ENCODE data around the gene ELP2. TPM values are rescaled to one million over a fixed set of nuclear protein-coding genes. Genes with fewer than 3 reads are reported as not detected.
A peak's percentile ranks its signal among the peaks of the same experiment; 100 is the strongest.
"Not testable (repeated sequence)": the region's sequence is repeated elsewhere in the genome, so short reads cannot be mapped to it uniquely, and the experiment has no call there.

ELP2 gene
- total RNA-seq, 1 experiment from 2014 or later = 85.7 TPM

DNA sequence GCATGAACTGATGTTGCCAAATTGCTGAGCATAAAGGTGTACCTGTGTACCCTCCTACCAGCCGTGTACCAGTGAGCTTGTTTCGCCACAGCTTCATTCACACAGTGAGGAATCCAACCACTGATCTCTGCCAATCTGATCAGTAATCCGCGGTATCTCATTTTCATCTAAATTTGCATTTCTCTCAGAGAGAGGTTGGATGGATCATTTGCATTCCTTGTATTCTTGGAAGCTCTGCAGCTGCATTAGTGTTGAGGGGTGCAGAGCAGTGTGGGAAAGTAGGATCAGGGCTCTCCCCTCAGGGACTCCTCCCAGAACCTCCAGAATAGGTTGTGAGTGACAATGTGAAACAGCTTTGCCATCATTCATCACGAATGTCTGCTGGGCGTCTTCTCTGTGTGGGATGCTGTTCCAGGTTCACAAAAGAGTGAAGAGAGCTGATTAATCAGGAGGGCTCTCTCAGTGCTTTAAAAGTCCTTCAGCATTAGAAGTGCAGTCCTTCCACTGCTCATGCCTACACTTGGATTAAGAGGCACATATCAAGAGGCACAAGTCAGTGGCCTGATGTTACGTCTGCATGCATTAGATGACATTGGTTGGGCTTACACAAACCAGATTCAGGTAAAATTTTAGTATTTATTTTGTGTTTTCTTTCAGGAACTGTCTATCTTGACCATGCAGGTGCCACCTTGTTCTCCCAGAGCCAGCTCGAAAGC lies 65.1 kb downstream of the ELP2 start:
- Histone ChIP-seq H3K27me3 (no peaks in the 10 kb centered on the region), H3K36me3 (peaks cover 38% of the 10 kb centered on the region)
- DNase-seq = no peak

DNA sequence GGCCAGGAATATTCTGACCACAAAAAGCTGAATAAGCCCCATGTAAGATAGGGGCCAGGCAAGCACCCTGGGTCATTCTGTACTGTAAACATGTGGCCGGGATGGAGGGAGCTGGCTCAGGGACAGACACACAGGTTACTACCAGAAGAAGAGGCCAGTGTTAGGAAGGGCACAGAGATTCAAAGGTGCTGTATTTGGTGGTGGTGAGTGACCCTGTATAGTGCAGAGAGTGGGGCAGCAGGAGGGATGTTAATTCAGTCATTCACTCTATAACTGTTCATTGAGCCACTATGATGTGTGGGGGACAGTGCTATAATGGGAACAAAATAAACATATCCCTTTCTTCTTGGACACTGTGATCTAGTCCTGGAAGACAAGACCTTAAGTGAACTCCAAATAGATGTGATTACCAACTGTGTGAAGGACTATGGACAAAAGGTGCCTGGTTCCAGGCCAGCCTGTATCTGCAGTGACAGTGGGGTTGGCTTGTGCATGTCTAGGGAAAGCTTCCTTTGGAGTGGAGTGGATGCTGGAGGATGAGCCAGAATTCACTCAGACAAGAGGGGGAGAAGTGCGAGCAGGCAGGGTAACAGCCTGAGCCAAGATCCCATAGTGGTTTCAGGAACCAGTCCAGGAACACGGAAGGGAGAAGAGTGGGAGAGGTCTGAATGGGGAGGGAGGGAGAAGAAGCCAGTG lies 65.9 kb downstream of the ELP2 start:
- H3K27me3 ChIP-seq = no peaks in the 10 kb centered on the region
- H3K4me3 ChIP-seq = no peak overlapping the region
- DNase-seq = no peak
- H3K9me3 ChIP-seq = no peaks in the 10 kb centered on the region
- peaks cover 41% of the 10 kb centered on the region for H3K36me3 ChIP-seq

More for the DNA sequence above, 65.1 kb downstream of the ELP2 start:
- Histone ChIP-seq H3K9me3 (no peaks in the 10 kb centered on the region), H3K4me3 (no peak overlapping the region)

DNA sequence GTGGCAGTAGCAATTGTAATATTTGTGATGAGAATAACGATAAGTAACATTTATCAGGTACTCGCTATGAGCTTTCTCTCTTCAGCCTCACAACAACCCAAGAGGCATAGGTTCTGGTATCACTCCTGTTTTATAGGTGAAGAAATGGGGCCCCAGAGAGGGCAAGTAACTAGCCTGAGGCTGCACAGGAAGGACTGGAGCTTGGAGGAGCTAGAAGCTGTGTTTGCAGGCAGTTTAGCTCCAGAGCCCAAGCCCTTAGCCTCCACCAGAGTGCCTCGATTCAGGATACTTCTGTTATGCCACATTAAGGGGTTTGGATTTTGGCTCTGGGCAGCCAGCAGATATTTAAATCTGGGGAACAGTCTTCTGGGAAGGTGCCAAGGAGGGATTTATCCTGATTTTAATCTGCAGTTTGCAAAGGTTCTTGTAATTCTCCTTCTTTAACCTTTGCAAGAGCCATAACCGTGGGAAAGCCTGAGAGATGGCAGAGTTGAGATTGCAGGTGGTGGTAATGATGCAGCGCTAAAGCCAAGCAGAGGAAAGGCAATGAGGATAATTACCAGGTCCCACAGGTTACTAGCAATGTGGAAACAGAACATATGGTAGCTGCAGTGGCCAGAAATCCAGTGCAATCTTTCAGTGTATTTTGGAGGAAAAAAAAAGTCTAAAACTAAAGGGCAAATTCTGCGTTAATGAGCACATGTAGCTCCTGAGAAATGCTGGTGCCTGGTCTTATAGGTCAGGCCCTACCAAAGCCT lies 66.7 kb downstream of the ELP2 start:
- H3K4me3 ChIP-seq = no peak overlapping the region
- no peaks in the 10 kb centered on the region for H3K27me3 ChIP-seq
- H3K9me3 ChIP-seq = no peaks in the 10 kb centered on the region
- H3K36me3 ChIP-seq = peaks cover 42% of the 10 kb centered on the region
- no peak for DNase-seq

DNA sequence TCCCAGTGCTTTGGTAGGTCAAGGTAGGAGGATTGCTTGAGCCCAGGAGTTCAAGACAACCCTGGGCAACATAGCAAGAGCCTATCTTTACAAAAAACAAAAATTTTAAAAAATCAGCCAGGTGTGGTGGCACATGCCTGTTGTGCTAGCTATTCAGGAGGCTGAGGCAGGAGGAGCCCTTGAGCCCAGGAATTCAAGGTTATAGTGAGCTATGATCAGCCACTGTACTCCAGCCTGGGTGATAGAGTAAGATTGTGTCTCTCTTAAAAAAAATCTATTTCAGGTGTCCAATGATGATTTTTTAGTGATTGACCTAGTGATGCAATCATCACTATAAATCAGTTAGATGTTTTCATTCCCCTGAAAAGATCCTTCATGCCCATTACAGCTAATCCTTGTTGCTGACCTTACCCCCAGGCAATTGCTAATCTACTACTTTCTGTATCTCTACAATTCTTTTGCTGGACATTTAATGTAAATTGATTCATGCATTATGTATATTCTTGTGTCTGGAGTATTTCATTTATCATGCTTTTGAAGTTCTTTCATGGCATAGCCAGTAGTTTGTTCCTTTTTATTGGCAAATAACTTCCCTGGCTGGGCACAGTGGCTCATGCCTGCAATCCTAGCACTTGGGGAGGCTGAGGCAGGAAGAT lies 67.9 kb downstream of the ELP2 start:
- no peak for DNase-seq
- Histone ChIP-seq H3K9me3 (no peaks in the 10 kb centered on the region), H3K4me3 (no peak overlapping the region), H3K27me3 (no peaks in the 10 kb centered on the region), H3K36me3 (peaks cover 39% of the 10 kb centered on the region)

DNA sequence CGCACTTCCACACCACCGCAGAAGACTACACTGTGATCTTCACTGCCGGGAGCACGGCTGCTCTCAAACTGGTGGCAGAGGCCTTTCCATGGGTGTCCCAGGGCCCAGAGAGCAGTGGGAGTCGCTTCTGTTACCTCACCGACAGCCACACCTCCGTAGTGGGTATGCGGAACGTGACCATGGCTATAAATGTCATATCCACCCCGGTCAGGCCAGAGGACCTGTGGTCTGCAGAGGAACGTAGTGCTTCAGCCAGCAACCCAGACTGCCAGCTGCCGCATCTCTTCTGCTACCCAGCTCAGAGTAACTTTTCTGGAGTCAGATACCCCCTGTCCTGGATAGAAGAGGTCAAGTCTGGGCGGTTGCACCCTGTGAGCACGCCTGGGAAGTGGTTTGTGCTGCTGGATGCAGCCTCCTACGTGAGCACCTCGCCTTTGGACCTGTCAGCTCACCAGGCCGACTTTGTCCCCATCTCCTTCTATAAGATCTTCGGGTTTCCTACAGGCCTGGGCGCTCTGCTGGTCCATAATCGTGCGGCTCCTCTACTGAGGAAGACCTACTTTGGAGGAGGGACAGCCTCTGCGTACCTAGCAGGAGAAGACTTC lies 70.1 kb downstream of the ELP2 start:
- no peak for DNase-seq
- Histone ChIP-seq H3K36me3 (peaks cover 47% of the 10 kb centered on the region), H3K4me3 (no peak overlapping the region), H3K27me3 (no peaks in the 10 kb centered on the region), H3K9me3 (no peaks in the 10 kb centered on the region)

DNA sequence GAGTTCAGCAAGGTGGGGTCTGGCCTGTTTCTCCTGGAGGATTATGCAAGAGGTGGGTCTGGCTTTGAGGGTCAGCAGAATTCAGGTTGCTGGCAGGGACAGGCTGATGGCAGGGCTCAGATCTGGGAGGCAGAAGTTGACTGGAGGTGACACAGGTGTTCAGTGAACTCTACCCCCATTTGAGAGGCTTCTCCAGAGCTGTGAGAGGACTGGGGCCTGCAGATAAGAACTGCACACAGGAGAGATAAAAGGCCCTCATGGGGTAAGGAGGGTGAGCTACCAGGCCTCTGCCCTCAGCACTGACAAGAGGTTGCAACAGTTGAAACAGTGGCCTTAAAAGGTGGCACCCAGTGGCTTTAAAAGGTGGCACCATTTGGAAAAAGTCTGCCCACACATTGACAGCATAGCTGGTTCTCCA lies 70.7 kb downstream of the ELP2 start:
- Histone ChIP-seq H3K9me3 (no peaks in the 10 kb centered on the region), H3K36me3 (peaks cover 48% of the 10 kb centered on the region), H3K4me3 (no peak overlapping the region), H3K27me3 (no peaks in the 10 kb centered on the region)
- DNase-seq = no peak

DNA sequence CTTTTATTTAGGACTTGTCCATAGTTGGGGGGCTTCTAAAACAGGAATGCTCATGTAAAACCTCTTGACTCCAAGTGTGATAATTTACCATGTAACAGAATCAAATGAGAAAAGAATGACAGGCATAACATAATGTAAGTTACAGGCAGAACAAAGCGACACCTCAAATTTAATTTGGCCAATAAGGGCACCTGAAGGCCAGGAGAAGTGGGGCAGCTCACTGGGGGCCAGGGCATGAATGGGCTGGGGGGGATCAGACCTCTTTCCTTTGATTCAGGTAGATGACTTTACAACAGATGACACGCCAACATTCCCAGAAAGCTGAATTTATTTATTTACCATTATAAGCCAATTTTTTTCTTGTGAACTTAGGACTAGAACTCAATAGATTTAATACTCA lies 72.1 kb downstream of the ELP2 start:
- no peak overlapping the region for H3K4me3 ChIP-seq
- no peaks in the 10 kb centered on the region for H3K9me3 ChIP-seq
- H3K36me3 ChIP-seq = peaks cover 53% of the 10 kb centered on the region
- no peaks in the 10 kb centered on the region for H3K27me3 ChIP-seq
- DNase-seq = no peak

DNA sequence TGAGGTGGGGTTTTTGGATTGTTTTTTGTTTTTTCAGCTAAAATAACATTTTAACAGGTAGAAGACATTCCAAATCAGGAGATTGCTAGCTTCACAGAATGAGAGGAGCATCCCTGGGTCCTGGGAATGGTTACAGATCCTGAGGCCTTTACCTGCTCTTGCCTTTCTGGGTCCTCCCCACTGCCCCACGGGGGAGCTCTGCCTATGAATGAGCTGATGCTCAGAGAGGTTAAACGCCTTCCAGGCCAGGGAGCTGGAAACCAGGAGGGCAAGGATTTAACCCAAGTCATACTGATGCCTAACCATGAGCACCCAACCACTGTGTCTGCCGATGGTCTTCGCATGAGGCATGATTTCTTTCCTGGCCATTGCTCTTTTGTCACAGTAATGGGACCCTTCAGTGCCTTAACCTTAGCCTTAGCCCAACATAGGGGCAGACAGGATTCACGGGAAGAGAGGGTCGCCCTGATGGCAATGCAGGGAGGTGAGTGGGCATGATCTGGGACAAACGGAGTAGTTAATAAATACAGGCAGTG lies 73.7 kb downstream of the ELP2 start:
- H3K4me3 ChIP-seq = no peak overlapping the region
- H3K9me3 ChIP-seq = peaks cover 4% of the 10 kb centered on the region; the same call in 1 of the 2 replicates
- H3K36me3 ChIP-seq = peaks cover 64% of the 10 kb centered on the region
- no peak for DNase-seq
- H3K27me3 ChIP-seq = no peaks in the 10 kb centered on the region

DNA sequence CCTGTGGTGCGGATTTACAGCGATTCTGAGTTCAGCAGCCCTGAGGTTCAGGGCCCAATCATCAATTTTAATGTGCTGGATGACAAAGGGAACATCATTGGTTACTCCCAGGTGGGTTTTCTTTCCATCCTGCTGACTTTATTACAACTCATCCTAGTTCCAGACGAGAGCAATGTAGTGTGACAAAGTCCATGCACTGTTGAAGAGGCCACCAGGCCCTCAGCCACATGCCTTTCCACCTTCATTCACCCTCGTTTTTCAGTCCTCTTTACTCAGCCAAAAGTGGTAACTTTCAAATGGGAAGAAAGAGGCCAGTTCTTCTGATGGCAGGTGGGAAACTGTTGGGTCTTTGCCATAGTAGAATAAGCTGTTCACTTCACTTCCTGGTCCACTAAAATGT lies 75.5 kb downstream of the ELP2 start:
- Histone ChIP-seq H3K9me3 (peaks cover 4% of the 10 kb centered on the region; the same call in 1 of the 2 replicates), H3K27me3 (no peaks in the 10 kb centered on the region), H3K36me3 (peaks cover 58% of the 10 kb centered on the region), H3K4me3 (no peak overlapping the region)
- no peak for DNase-seq

DNA sequence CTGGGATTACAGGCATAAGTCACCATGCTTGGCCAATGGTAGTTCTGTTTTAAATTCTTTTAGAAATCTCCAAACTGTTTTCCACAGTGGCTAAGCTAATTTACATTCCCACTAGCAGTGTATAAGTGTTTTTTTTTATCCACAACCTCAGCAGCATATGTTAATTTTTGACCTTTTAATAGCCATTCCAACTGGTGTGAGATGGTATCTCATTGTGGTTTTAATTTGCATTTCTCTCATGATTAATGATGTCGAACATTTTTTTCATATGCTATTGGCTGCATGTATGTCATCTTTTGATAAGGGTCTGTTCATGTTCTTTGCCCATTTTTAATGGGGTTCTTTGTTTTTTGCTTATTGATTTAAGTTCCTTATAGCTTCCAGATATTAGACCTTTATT lies 77.6 kb downstream of the ELP2 start:
- Histone ChIP-seq H3K4me3 (no peak overlapping the region), H3K9me3 (peaks cover 4% of the 10 kb centered on the region; the same call in 1 of the 2 replicates), H3K36me3 (peaks cover 59% of the 10 kb centered on the region), H3K27me3 (no peaks in the 10 kb centered on the region)
- no peak for DNase-seq

DNA sequence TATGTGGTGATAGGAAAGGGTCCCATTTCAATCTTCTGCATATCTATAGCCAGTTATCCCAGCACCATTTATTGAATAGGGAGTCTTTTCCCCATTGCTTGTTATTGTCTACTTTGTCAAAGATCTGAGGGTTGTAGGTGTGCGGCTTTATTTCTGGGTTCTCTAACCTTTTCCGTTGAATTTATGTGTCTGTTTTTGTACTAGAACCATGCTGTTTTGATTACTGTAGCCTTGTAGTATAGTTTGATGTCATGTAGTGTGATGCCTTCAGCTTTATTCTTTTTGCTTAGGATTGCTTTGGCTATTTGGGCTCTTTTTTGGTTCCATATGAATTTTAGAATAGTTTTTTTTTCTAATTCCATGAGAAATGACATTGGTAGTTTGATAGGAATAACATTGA lies 78.3 kb downstream of the ELP2 start:
- not testable (repeated sequence) for DNase-seq, H3K4me3 ChIP-seq, H3K9me3 ChIP-seq, H3K27me3 ChIP-seq
- H3K36me3 ChIP-seq = peaks cover 53% of the 10 kb centered on the region

DNA sequence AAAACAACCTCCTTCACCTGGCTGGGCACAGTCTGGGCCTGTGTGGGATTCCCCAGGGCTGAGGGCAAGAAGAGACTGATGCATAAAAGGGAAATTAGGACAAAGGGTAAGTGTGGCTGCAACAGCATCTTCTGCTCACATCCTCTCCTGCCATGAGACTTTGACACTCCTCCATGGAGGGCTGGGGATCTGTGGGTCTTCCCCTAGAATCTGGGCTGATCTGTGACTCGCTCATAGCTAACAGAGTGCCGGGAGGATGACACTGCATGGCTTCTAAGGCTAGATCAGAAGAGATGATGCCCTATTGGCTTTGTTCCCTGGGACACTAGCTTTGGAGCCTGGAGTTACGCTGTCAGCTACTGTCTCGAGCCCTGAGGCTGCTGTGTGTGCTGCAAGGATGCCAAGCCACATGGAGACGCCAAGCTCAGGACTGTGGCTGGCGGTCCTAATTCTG lies 81.9 kb downstream of the ELP2 start:
- H3K27me3 ChIP-seq = no peaks in the 10 kb centered on the region
- peaks cover 38% of the 10 kb centered on the region for H3K36me3 ChIP-seq
- peak; percentile 12 for DNase-seq
- H3K9me3 ChIP-seq = peaks cover 4% of the 10 kb centered on the region; the same call in 1 of the 2 replicates
- no peak overlapping the region for H3K4me3 ChIP-seq

DNA sequence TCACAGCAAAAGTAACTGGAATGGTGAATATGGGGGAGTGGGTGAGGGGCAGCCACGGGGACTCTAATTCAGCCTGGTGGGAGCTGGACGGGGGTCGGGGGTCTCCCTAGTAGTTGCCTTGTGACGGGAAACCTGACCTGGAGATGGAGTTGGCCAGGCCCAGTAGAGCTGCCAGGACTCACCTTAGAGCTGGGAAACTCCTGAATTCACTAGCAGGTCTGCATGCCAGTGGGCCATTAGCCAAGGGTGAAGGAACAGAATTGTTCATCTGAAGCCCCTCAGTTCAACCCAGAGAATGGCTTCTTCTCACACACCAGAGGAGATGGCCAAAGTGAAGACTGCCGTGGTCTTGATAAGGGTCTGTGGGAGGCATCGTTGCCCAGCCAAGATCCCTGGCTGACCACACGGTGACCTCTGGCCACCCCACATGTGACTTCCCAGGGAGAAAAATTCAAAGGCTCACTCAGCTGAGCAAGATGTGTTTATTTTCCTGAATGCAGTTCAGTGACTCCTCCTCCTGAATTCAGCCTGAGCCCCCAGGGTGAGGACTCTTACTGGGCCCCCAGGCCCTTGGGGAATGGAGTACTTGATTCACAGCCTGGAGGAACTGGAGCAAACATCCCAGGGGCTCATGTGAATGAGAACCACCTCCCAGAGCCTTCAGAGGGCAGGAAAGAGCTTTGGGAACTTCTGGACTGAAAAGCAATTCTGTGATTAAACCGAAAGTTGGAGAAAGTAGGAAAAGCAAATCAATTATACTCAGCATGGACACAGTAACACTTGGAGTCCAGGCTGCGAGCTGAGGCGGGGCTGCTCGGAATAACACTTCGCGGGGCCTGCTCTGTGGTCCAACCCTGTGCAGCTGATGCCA lies 82.8 kb downstream of the ELP2 start:
- DNase-seq = no peak
- H3K9me3 ChIP-seq = peaks cover 2% of the 10 kb centered on the region; the same call in 1 of the 2 replicates
- H3K27me3 ChIP-seq = no peaks in the 10 kb centered on the region
- H3K4me3 ChIP-seq = no peak overlapping the region
- H3K36me3 ChIP-seq = peaks cover 29% of the 10 kb centered on the region

DNA sequence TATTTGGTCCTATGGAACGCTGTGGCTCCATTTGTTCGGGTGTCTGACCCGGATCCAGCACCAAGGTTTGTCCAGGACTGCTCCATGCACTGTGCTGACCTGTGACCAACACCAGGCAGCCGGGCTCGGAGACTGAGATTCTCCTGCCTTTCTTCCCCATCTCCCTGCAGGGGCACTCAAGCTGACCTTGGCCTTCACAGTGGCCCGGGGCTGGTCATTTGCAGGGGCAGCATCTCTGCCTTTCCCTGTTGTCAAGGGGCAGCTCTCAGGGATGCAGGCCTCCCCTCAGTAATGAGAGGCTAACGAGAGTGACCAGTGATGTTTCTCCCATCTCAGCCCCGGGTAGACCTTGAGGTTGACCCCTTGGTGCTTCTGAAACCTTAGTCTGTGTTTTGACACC lies 85.1 kb downstream of the ELP2 start:
- Histone ChIP-seq H3K36me3 (peaks cover 16% of the 10 kb centered on the region), H3K9me3 (no peaks in the 10 kb centered on the region), H3K27me3 (no peaks in the 10 kb centered on the region), H3K4me3 (no peak overlapping the region)
- no peak for DNase-seq

DNA sequence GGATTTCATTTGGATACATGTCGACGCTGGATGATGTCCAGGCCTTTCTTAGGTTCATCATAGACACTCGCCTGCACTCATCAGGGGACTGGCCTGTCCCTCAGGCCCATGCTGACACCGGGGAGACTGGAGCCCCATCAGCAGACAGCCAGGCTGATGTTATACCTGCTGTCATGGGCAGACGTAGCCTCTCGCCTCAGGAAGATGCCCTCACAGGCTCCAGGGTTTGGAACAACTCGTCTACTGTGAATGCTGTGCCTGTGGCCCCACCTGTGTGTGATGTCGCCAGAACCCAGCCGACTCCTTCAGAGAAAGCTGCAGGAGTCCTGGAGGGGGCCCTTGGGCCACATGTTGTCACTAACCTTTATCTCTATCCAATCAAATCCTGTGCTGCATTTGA lies 85.9 kb downstream of the ELP2 start:
- Histone ChIP-seq H3K27me3 (no peaks in the 10 kb centered on the region), H3K9me3 (no peaks in the 10 kb centered on the region), H3K36me3 (peaks cover 18% of the 10 kb centered on the region), H3K4me3 (no peak overlapping the region)
- no peak for DNase-seq

Data from MG63 (cell line).